DND-41 (cell line): ENCODE measurements around the gene TAS1R3.

Experiments used
- ATAC-seq: fragments of 200-7000 bp; cut with Tn5 transposase; 3 replicates; pipeline ENCODE4 v1.9.1; 2021; ENCODE audit warnings: low read depth; ENCODE audit not compliant: insufficient read depth
- DNase-seq: peaks from one replicate; pipeline ENCODE4 v3.0.0-alpha.2; 2020
- H2AFZ ChIP-seq: 2 replicates; pipeline ENCODE4 v1.6.0; 2012; ENCODE audit warnings: low read depth, low read length
- H3K27ac ChIP-seq: 2 replicates; pipeline ENCODE4 v1.5.1; 2012; ENCODE audit warnings: low read length, inconsistent platforms
- H3K27me3 ChIP-seq: fragments of 200-600 bp; sonication (generic); 2 replicates; pipeline ENCODE4 v1.6.0; 2012; ENCODE audit warnings: low read length, mild to moderate bottlenecking, inconsistent platforms; ENCODE audit not compliant: insufficient read depth, poor library complexity
- H3K36me3 ChIP-seq: 2 replicates; pipeline ENCODE4 v1.5.1; 2012; ENCODE audit warnings: low read length, inconsistent platforms; ENCODE audit not compliant: insufficient read depth
- H3K4me1 ChIP-seq: 2 replicates; pipeline ENCODE4 v1.5.1; 2012; ENCODE audit warnings: mild to moderate bottlenecking, low read length; ENCODE audit not compliant: insufficient read depth
- H3K4me2 ChIP-seq: 2 replicates; pipeline ENCODE4 v1.6.0; 2012; ENCODE audit warnings: mild to moderate bottlenecking, moderate library complexity, low read length, inconsistent platforms; ENCODE audit not compliant: insufficient read depth
- H3K4me3 ChIP-seq, 2 experiments: fragments of 200-600 bp in 1 of 2; shearing (Covaris generic) in 1 of 2; 2 replicates each; pipeline ENCODE4 v1.5.1; 2012 to 2016; ENCODE audit warnings: inconsistent platforms in 2 of 2, low read length in 2 of 2, mild to moderate bottlenecking in 2 of 2, low read depth in 1 of 2, moderate library complexity in 1 of 2
- H3K79me2 ChIP-seq: 2 replicates; pipeline ENCODE4 v1.6.0; 2012; ENCODE audit warnings: low read length, inconsistent platforms; ENCODE audit not compliant: insufficient read depth
- H3K9ac ChIP-seq: 2 replicates; pipeline ENCODE4 v1.6.0; 2012; ENCODE audit warnings: low read depth, mild to moderate bottlenecking, inconsistent platforms, low read length, moderate library complexity
- H3K9me3 ChIP-seq: 2 replicates; pipeline ENCODE4 v1.5.1; 2012; ENCODE audit warnings: low read length, moderate library complexity, mild to moderate bottlenecking, inconsistent platforms; ENCODE audit not compliant: insufficient read depth, severe bottlenecking
- H4K20me1 ChIP-seq: 2 replicates; pipeline ENCODE4 v1.6.0; 2012; ENCODE audit warnings: low read length; ENCODE audit not compliant: insufficient read depth
- EZH2 ChIP-seq: IDR thresholded peaks from 3 replicates; pipeline ENCODE4 v1.6.1; 2012; ENCODE audit warnings: borderline replicate concordance, low read depth, mild to moderate bottlenecking, moderate library complexity, low read length, inconsistent platforms; ENCODE audit not compliant: severe bottlenecking
- TF ChIP-seq, protein P1 (sequence below): IDR thresholded peaks from 2 replicates; pipeline ENCODE4 v1.5.1; 2012; ENCODE audit warnings: borderline replicate concordance, low read length, moderate library complexity, mild to moderate bottlenecking; ENCODE audit not compliant: poor library complexity, severe bottlenecking; ENCODE audit errors: extremely low read depth

Gene TAS1R3

GRCh38 chr1:1364266-1364665 is 33.2 kb downstream of the TAS1R3 start:
- Histone ChIP-seq H3K9me3 (peaks cover 17% of the 10 kb centered on the region), H3K4me1 (no peaks in the 10 kb centered on the region), H3K27ac (no peak overlapping the region), H3K36me3 (no peaks in the 10 kb centered on the region), H2AFZ (no peak overlapping the region), H3K27me3 (no peaks in the 10 kb centered on the region), H3K79me2 (no peaks in the 10 kb centered on the region), H3K4me2 (no peak overlapping the region), H4K20me1 (no peaks in the 10 kb centered on the region), H3K9ac (no peak overlapping the region), H3K4me3 (no peak overlapping the region)
- DNase-seq: no peak
- TF ChIP-seq, protein P1, sequence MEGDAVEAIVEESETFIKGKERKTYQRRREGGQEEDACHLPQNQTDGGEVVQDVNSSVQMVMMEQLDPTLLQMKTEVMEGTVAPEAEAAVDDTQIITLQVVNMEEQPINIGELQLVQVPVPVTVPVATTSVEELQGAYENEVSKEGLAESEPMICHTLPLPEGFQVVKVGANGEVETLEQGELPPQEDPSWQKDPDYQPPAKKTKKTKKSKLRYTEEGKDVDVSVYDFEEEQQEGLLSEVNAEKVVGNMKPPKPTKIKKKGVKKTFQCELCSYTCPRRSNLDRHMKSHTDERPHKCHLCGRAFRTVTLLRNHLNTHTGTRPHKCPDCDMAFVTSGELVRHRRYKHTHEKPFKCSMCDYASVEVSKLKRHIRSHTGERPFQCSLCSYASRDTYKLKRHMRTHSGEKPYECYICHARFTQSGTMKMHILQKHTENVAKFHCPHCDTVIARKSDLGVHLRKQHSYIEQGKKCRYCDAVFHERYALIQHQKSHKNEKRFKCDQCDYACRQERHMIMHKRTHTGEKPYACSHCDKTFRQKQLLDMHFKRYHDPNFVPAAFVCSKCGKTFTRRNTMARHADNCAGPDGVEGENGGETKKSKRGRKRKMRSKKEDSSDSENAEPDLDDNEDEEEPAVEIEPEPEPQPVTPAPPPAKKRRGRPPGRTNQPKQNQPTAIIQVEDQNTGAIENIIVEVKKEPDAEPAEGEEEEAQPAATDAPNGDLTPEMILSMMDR: no peak
- TF ChIP-seq EZH2: no peak
- ATAC-seq: no peak

GRCh38 chr1:1365875-1366698 is 35.0 kb downstream of the TAS1R3 start:
- no peak overlapping the region for H3K9ac ChIP-seq
- TF ChIP-seq, protein P1: no peak
- no peak for TF ChIP-seq EZH2
- no peak overlapping the region for H3K4me2 ChIP-seq
- H3K79me2 ChIP-seq: no peaks in the 10 kb centered on the region
- no peak overlapping the region for H3K27ac ChIP-seq
- no peaks in the 10 kb centered on the region for H3K36me3 ChIP-seq
- ATAC-seq (no peak), DNase-seq (no peak)
- H3K27me3 ChIP-seq: no peaks in the 10 kb centered on the region
- H3K4me1 ChIP-seq: no peaks in the 10 kb centered on the region
- H3K4me3 ChIP-seq: no peak overlapping the region
- peaks cover 17% of the 10 kb centered on the region for H3K9me3 ChIP-seq
- H2AFZ ChIP-seq: no peak overlapping the region
- H4K20me1 ChIP-seq: no peaks in the 10 kb centered on the region; the same call in 1 of the 2 replicates

DNA sequence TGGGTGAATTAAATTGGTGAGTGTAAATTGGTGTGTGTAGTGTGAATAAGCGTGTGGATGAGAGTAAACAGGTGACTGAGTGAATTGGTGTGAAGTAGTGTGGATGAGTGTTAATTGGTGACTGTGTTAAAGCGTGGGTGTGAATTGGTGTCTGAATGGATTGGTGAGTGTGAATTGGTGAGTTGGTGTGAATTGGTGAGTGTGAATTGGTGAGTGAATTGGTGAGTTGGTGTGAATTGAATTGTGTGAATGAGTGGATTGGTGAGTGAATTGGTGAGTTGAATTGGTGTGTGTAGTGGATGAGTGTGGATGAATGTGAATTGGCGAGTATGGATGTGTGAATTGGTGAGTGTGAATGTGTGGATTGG is 35.6 kb downstream of the TAS1R3 start:
- peaks cover 6% of the 10 kb centered on the region; the same call in 1 of the 2 replicates for H3K36me3 ChIP-seq
- H2AFZ ChIP-seq: no peak overlapping the region
- peaks cover 6% of the 10 kb centered on the region for H4K20me1 ChIP-seq
- H3K9ac ChIP-seq: no peak overlapping the region
- H3K27ac ChIP-seq: no peak overlapping the region
- TF ChIP-seq, protein P1: no peak
- TF ChIP-seq EZH2: no peak
- no peak overlapping the region for H3K4me2 ChIP-seq
- H3K79me2 ChIP-seq: no peaks in the 10 kb centered on the region
- ATAC-seq: no peak
- H3K9me3 ChIP-seq: peaks cover 17% of the 10 kb centered on the region
- H3K27me3 ChIP-seq: no peaks in the 10 kb centered on the region
- H3K4me1 ChIP-seq: peaks cover 6% of the 10 kb centered on the region
- H3K4me3 ChIP-seq: no peak overlapping the region
- DNase-seq: no peak
